Testis (tissue), 3 donors: ENCODE measurements around the gene CSMD2. TPM values are rescaled to one million over a fixed set of nuclear protein-coding genes. Genes with fewer than 3 reads are reported as not detected.

Experiments
- DNase-seq: peaks from one replicate; pipeline ENCODE4 v3.0.0-alpha.2; 2019
- H3K27ac ChIP-seq, 2 donors: fragments of 200-600 bp; sonication (generic); one replicate each; pipeline ENCODE4 v1.5.1; 2019
- H3K27me3 ChIP-seq: fragments of 200-600 bp; sonication (generic); one replicate; pipeline ENCODE4 v1.5.1; 2019
- H3K36me3 ChIP-seq: fragments of 200-600 bp; sonication (generic); one replicate; pipeline ENCODE4 v1.5.1; 2017; ENCODE audit warnings: low read depth; ENCODE audit errors: missing control alignments
- H3K4me1 ChIP-seq: fragments of 200-600 bp; sonication (generic); one replicate; pipeline ENCODE4 v1.5.1; 2019
- H3K4me3 ChIP-seq, 2 donors: fragments of 200-600 bp; sonication (generic); one replicate each; pipeline ENCODE4 v1.5.1; 2017 to 2019
- H3K9me3 ChIP-seq: fragments of 200-600 bp; sonication (generic); one replicate; pipeline ENCODE4 v1.5.1; 2017
- CTCF ChIP-seq, 3 experiments: fragments of 450-650 bp in 2 of 3; fragments of 200-600 bp in 1 of 3; sonication (generic) in 1 of 3; IDR thresholded peaks; one replicate each; pipeline ENCODE4 v1.5.1; 2016 to 2019; ENCODE audit warnings: antibody characterized with exemption in 3 of 3, mild to moderate bottlenecking in 2 of 3, moderate library complexity in 1 of 3
- POLR2A ChIP-seq: fragments of 450-650 bp; IDR thresholded peaks from one replicate; pipeline ENCODE4 v1.6.1; 2017; ENCODE audit warnings: antibody characterized with exemption, mild to moderate bottlenecking, moderate library complexity
- WGBS, 2 donors: methylation state at CpG; one replicate each; pipeline ENCODE4 v1.1.5; 2018; 5-methylcytosine and 5-hydroxymethylcytosine counted together
- intact Hi-C: fragments of 100-400 bp; cut with DNase I; formaldehyde crosslinking; loops from one replicate; pipeline ENCODE4 v1.15.1; 2023; ENCODE audit warnings: low total_unique reads
- polyA plus RNA-seq: library from polyadenylated mRNA; stranded (reverse); fragments of 350-450 nt; fragmentation: Illumina TruSeq; extraction: RNeasy Lipid Tissue Mini Kit (QIAGEN cat#74804); gene quantifications from one replicate; pipeline ENCODE4 v1.2.3, GENCODE V29; 2014; ENCODE audit warnings: low read depth, low replicate concordance; ENCODE audit not compliant: insufficient read depth
- small RNA-seq, 2 donors: library from RNA; depleted of rRNA; stranded (forward); fragments of <200 nt; gene quantifications; one replicate each; pipeline ENCODE3, GENCODE V24; 2016
- total RNA-seq, 2 donors: library from RNA; depleted of rRNA; stranded (reverse); fragments of >200 nt; gene quantifications; one replicate each; pipeline ENCODE4 v1.2.3, GENCODE V29; 2016

CSMD2 gene
- total and polyA plus RNA-seq, 3 donors from 2014 or later: 1.2 to 3.8 (median 2.7) TPM

GRCh38 chr1:33468011-33468410 lies 697.0 kb downstream of the CSMD2 start:
- Histone ChIP-seq H3K4me1 (peaks cover 10% of the 10 kb centered on the region), H3K36me3 (no peaks in the 10 kb centered on the region), H3K27me3 (no peaks in the 10 kb centered on the region), H3K27ac (no peak overlapping the region), H3K9me3 (no peaks in the 10 kb centered on the region), H3K4me3 (no peak overlapping the region)
- DNase-seq: no peak
- intact Hi-C loops: no loop called here
- 86 to 94% methylated on average over 3 to 4 of the region's 4 CpGs for WGBS, 2 donors
- TF ChIP-seq CTCF (IDR thresholded peaks at IDR 0.05): no peak
- no peak for TF ChIP-seq POLR2A

DNA sequence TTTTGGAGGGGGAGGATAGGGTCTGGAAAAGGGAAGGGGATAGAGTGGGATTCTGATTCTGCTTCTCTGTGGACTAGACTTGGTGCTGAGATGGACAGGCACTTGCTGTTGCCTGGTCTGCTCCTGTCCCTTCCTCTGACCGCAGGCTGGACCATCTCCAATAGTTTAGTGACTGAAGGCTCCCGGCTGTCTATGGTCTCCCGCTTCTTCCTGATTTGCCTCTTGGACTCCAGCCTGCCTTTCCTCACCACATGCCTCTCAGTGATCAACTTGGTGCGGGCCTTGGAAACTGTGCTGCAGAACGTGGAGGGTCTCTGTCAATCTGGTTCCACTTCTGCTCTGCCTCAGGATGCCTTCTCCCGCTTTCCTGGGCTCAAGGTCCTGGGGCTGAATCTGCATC lies 698.9 kb downstream of the CSMD2 start:
- Histone ChIP-seq H3K9me3 (no peaks in the 10 kb centered on the region), H3K27me3 (no peaks in the 10 kb centered on the region), H3K4me3 (no peak overlapping the region), H3K4me1 (peaks cover 6% of the 10 kb centered on the region), H3K27ac (no peak overlapping the region), H3K36me3 (no peaks in the 10 kb centered on the region)
- 76 to 85% methylated on average over 6 of the region's 6 CpGs for WGBS, 2 donors
- intact Hi-C loops: no loop called here
- TF ChIP-seq CTCF (IDR thresholded peaks at IDR 0.05): no peak
- TF ChIP-seq POLR2A: no peak
- DNase-seq: no peak

- no peak for TF ChIP-seq POLR2A
- TF ChIP-seq CTCF (IDR thresholded peaks at IDR 0.05): no peak
- Histone ChIP-seq H3K4me1 (peaks cover 3% of the 10 kb centered on the region), H3K9me3 (no peaks in the 10 kb centered on the region), H3K36me3 (no peaks in the 10 kb centered on the region), H3K4me3 (no peak overlapping the region), H3K27ac (no peak overlapping the region), H3K27me3 (no peaks in the 10 kb centered on the region)
- WGBS, 2 donors: 90 to 92% methylated on average over 2 of the region's 2 CpGs
- no peak for DNase-seq
- intact Hi-C loops: no loop called here
Measured at GRCh38 chr1:33465316-33465715, 699.7 kb downstream of the CSMD2 start.

DNA sequence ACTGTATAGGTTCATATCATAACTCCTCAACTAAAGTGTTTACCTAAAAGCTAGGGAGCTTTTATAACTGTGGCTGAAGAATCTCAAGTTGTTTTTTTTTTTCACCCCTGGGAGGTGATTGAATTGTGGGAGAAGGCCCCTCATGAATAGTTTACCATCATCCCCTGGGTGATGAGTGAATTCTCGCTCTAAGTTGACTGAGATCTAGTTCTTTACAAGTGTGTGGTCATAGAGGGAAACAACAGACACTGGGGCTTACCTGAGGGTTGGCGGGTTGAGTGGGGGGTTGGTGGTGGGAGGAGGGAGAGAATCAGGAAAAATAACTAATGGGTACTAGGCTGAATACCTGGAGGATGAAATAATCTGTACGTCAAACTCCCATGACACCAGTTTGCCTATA lies 700.5 kb downstream of the CSMD2 start:
- Histone ChIP-seq H3K4me3 (no peak overlapping the region), H3K36me3 (no peaks in the 10 kb centered on the region), H3K9me3 (no peaks in the 10 kb centered on the region), H3K27me3 (no peaks in the 10 kb centered on the region), H3K4me1 (no peaks in the 10 kb centered on the region), H3K27ac (no peak overlapping the region)
- TF ChIP-seq POLR2A: no peak
- TF ChIP-seq CTCF (IDR thresholded peaks at IDR 0.05): no peak
- WGBS, 2 donors: 92 to 100% methylated on average over 3 of the region's 3 CpGs
- DNase-seq: no peak
- intact Hi-C loops: no loop called here

Small RNA genes within 50 kb of the gene (small RNA-seq; reads per million reads assigned to genes)
- gene RNA5SP42: 0.19 to 0.27 reads per million in 2 donors

Other genes starting within 250 kb of the CSMD2 start
- 10 to 100 TPM; 16.5 to 17.9 TPM for gene C1orf94, start 11.7 kb upstream of the CSMD2 start, total RNA-seq
- 68.8 TPM for gene C1orf94, start 11.7 kb upstream of the CSMD2 start, polyA plus RNA-seq